B cell (primary cell): Measurements from ENCODE around the gene POLE.

ENCODE experiments used
- EZH2 ChIP-seq: IDR thresholded peaks from 2 replicates; pipeline ENCODE4 v1.6.1; 2012; ENCODE audit warnings: borderline replicate concordance, low read depth, mild to moderate bottlenecking, moderate library complexity, low read length; ENCODE audit not compliant: insufficient read depth, poor library complexity, severe bottlenecking
- TF ChIP-seq, protein P1 (sequence below): fragments of 200-600 bp; IDR thresholded peaks from one replicate; pipeline ENCODE4 v1.8.0; 2022; ENCODE audit warnings: antibody characterized with exemption, mild to moderate bottlenecking

DNA sequence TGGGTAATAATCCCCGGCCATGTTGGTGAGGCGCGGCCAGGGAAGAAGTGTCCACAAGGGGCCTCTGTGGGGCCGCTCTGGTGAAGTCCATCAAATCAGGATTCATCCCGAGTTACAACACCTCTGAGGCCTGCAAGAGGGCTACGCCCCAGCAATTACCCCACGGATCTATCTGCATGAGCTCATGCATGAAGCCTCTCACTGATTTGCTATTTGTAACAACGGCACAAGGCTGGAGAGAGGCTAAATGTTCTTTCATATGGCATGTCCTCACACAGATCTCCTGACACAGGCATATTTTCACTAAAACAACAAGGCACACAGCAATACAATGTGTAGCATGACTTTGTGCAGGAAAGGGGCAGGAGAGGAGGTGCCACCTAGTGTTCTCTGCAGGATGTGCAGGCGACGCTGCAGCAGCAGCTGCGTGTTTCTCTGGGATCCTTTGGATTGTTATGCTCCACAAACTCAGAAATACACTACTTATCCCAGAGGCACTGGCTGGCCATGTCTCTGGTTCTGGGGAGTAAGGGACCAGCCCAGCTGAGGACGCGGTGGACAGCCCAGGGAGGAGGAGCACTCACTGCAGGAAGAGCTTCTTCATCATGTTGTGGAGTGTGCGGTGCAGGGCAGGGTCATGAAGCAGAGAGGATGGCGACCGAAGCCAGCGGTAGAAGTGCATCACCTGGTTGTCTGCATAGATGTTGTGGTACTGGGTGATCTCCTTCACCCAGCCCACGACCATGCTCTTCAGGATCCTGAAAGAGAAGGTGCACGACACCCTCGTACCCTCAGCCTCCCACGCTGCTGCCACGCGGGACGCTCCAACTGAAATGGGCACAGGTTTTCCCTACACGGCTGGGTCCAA is 48.4 kb downstream of the POLE start:
- TF ChIP-seq, protein P1, sequence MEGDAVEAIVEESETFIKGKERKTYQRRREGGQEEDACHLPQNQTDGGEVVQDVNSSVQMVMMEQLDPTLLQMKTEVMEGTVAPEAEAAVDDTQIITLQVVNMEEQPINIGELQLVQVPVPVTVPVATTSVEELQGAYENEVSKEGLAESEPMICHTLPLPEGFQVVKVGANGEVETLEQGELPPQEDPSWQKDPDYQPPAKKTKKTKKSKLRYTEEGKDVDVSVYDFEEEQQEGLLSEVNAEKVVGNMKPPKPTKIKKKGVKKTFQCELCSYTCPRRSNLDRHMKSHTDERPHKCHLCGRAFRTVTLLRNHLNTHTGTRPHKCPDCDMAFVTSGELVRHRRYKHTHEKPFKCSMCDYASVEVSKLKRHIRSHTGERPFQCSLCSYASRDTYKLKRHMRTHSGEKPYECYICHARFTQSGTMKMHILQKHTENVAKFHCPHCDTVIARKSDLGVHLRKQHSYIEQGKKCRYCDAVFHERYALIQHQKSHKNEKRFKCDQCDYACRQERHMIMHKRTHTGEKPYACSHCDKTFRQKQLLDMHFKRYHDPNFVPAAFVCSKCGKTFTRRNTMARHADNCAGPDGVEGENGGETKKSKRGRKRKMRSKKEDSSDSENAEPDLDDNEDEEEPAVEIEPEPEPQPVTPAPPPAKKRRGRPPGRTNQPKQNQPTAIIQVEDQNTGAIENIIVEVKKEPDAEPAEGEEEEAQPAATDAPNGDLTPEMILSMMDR: peak; percentile 60
- TF ChIP-seq EZH2: no peak
